ENCODE measurements around the gene GPC5.
"Not testable (repeated sequence)": the region's sequence is repeated elsewhere in the genome, so short reads cannot be mapped to it uniquely, and the experiment has no call there.

The GPC5 gene

GRCh38 chr13:92259523-92259922, 861.1 kb downstream of the GPC5 start:
- Histone ChIP-seq H3K27me3 (ENCODE audit: control insufficient read depth, insufficient read depth, low read length) (no peaks in the 10 kb centered on the region), H3K27ac (ENCODE audit: low read length) (no peak overlapping the region), H3K36me3 (ENCODE audit: control insufficient read depth, low read depth, low read length) (no peaks in the 10 kb centered on the region), H3K4me1 (ENCODE audit: control insufficient read depth, low read depth, low read length) (no peaks in the 10 kb centered on the region), H3K9me3 (ENCODE audit: control insufficient read depth, low read depth, low read length) (no peaks in the 10 kb centered on the region), H3K9ac (ENCODE audit: low read length) (no peak overlapping the region), H3K4me3 (ENCODE audit: low read length) (no peak overlapping the region)

- Histone ChIP-seq H3K9me3 (ENCODE audit: control insufficient read depth, low read depth, low read length) (no peaks in the 10 kb centered on the region), H3K9ac (ENCODE audit: low read length) (no peak overlapping the region), H3K4me3 (ENCODE audit: low read length) (no peak overlapping the region), H3K27ac (ENCODE audit: low read length) (no peak overlapping the region), H3K27me3 (ENCODE audit: control insufficient read depth, insufficient read depth, low read length) (no peaks in the 10 kb centered on the region), H3K4me1 (ENCODE audit: control insufficient read depth, low read depth, low read length) (no peaks in the 10 kb centered on the region), H3K36me3 (ENCODE audit: control insufficient read depth, low read depth, low read length) (no peaks in the 10 kb centered on the region)
These were observed 861.9 kb downstream of the GPC5 start for GRCh38 chr13:92260363-92260762.

GRCh38 chr13:92262100-92262788, 863.8 kb downstream of the GPC5 start:
- H3K36me3 ChIP-seq (ENCODE audit: control insufficient read depth, low read depth, low read length), result no peaks in the 10 kb centered on the region
- H3K9me3 ChIP-seq (ENCODE audit: control insufficient read depth, low read depth, low read length), result no peaks in the 10 kb centered on the region
- H3K9ac ChIP-seq (ENCODE audit: low read length), result no peak overlapping the region
- no peak overlapping the region for H3K4me3 ChIP-seq (ENCODE audit: low read length)
- no peaks in the 10 kb centered on the region for H3K27me3 ChIP-seq (ENCODE audit: control insufficient read depth, insufficient read depth, low read length)
- H3K27ac ChIP-seq (ENCODE audit: low read length), result no peak overlapping the region
- no peaks in the 10 kb centered on the region for H3K4me1 ChIP-seq (ENCODE audit: control insufficient read depth, low read depth, low read length)

- no peak overlapping the region for H3K9ac ChIP-seq (ENCODE audit: low read length)
- no peaks in the 10 kb centered on the region for H3K9me3 ChIP-seq (ENCODE audit: control insufficient read depth, low read depth, low read length)
- no peaks in the 10 kb centered on the region for H3K27me3 ChIP-seq (ENCODE audit: control insufficient read depth, insufficient read depth, low read length)
- H3K4me3 ChIP-seq (ENCODE audit: low read length), result no peak overlapping the region
- no peaks in the 10 kb centered on the region for H3K4me1 ChIP-seq (ENCODE audit: control insufficient read depth, low read depth, low read length)
- no peak overlapping the region for H3K27ac ChIP-seq (ENCODE audit: low read length)
- no peaks in the 10 kb centered on the region for H3K36me3 ChIP-seq (ENCODE audit: control insufficient read depth, low read depth, low read length)
These were observed 867.0 kb downstream of the GPC5 start for GRCh38 chr13:92265408-92265807.

GRCh38 chr13:92270990-92271389, 872.6 kb downstream of the GPC5 start:
- Histone ChIP-seq H3K27me3 (ENCODE audit: control insufficient read depth, insufficient read depth, low read length) (no peaks in the 10 kb centered on the region), H3K9me3 (ENCODE audit: control insufficient read depth, low read depth, low read length) (no peaks in the 10 kb centered on the region), H3K4me1 (ENCODE audit: control insufficient read depth, low read depth, low read length) (no peaks in the 10 kb centered on the region), H3K27ac (ENCODE audit: low read length) (no peak overlapping the region), H3K4me3 (ENCODE audit: low read length) (no peak overlapping the region), H3K9ac (ENCODE audit: low read length) (no peak overlapping the region), H3K36me3 (ENCODE audit: control insufficient read depth, low read depth, low read length) (no peaks in the 10 kb centered on the region)

- H3K27ac ChIP-seq (ENCODE audit: low read length), result no peak overlapping the region
- H3K9ac ChIP-seq (ENCODE audit: low read length), result no peak overlapping the region
- H3K9me3 ChIP-seq (ENCODE audit: control insufficient read depth, low read depth, low read length), result no peaks in the 10 kb centered on the region
- no peaks in the 10 kb centered on the region for H3K4me1 ChIP-seq (ENCODE audit: control insufficient read depth, low read depth, low read length)
- H3K27me3 ChIP-seq (ENCODE audit: control insufficient read depth, insufficient read depth, low read length), result no peaks in the 10 kb centered on the region
- no peaks in the 10 kb centered on the region for H3K36me3 ChIP-seq (ENCODE audit: control insufficient read depth, low read depth, low read length)
- no peak overlapping the region for H3K4me3 ChIP-seq (ENCODE audit: low read length)
These were observed 873.8 kb downstream of the GPC5 start for GRCh38 chr13:92272177-92272576.

- not testable (repeated sequence) for H3K27ac ChIP-seq (ENCODE audit: low read length); H3K4me1 ChIP-seq (ENCODE audit: control insufficient read depth, low read depth, low read length); H3K4me3 ChIP-seq (ENCODE audit: low read length); H3K27me3 ChIP-seq (ENCODE audit: control insufficient read depth, insufficient read depth, low read length); H3K36me3 ChIP-seq (ENCODE audit: control insufficient read depth, low read depth, low read length); H3K9ac ChIP-seq (ENCODE audit: low read length); H3K9me3 ChIP-seq (ENCODE audit: control insufficient read depth, low read depth, low read length)
These were observed 882.6 kb downstream of the GPC5 start for GRCh38 chr13:92280986-92281385.

- not testable (repeated sequence) for H3K4me1 ChIP-seq (ENCODE audit: control insufficient read depth, low read depth, low read length); H3K4me3 ChIP-seq (ENCODE audit: low read length); H3K36me3 ChIP-seq (ENCODE audit: control insufficient read depth, low read depth, low read length); H3K9ac ChIP-seq (ENCODE audit: low read length); H3K27me3 ChIP-seq (ENCODE audit: control insufficient read depth, insufficient read depth, low read length); H3K9me3 ChIP-seq (ENCODE audit: control insufficient read depth, low read depth, low read length); H3K27ac ChIP-seq (ENCODE audit: low read length)
These were observed 892.4 kb downstream of the GPC5 start for GRCh38 chr13:92290718-92291307.

- not testable (repeated sequence) for H3K4me1 ChIP-seq (ENCODE audit: control insufficient read depth, low read depth, low read length); H3K9me3 ChIP-seq (ENCODE audit: control insufficient read depth, low read depth, low read length); H3K27ac ChIP-seq (ENCODE audit: low read length); H3K27me3 ChIP-seq (ENCODE audit: control insufficient read depth, insufficient read depth, low read length); H3K4me3 ChIP-seq (ENCODE audit: low read length); H3K9ac ChIP-seq (ENCODE audit: low read length); H3K36me3 ChIP-seq (ENCODE audit: control insufficient read depth, low read depth, low read length)
These were observed 896.1 kb downstream of the GPC5 start for GRCh38 chr13:92294533-92294932.

- not testable (repeated sequence) for H3K27ac ChIP-seq (ENCODE audit: low read length); H3K27me3 ChIP-seq (ENCODE audit: control insufficient read depth, insufficient read depth, low read length); H3K36me3 ChIP-seq (ENCODE audit: control insufficient read depth, low read depth, low read length); H3K9me3 ChIP-seq (ENCODE audit: control insufficient read depth, low read depth, low read length); H3K4me1 ChIP-seq (ENCODE audit: control insufficient read depth, low read depth, low read length); H3K9ac ChIP-seq (ENCODE audit: low read length); H3K4me3 ChIP-seq (ENCODE audit: low read length)
These were observed 897.8 kb downstream of the GPC5 start for GRCh38 chr13:92296154-92296671.

GRCh38 chr13:92297971-92298942, 899.8 kb downstream of the GPC5 start:
- Histone ChIP-seq H3K4me1 (ENCODE audit: control insufficient read depth, low read depth, low read length) (peaks cover 8% of the 10 kb centered on the region), H3K4me3 (ENCODE audit: low read length) (no peak overlapping the region), H3K9me3 (ENCODE audit: control insufficient read depth, low read depth, low read length) (no peaks in the 10 kb centered on the region), H3K27me3 (ENCODE audit: control insufficient read depth, insufficient read depth, low read length) (no peaks in the 10 kb centered on the region), H3K9ac (ENCODE audit: low read length) (no peak overlapping the region), H3K36me3 (ENCODE audit: control insufficient read depth, low read depth, low read length) (no peaks in the 10 kb centered on the region), H3K27ac (ENCODE audit: low read length) (no peak overlapping the region)

All from iPS-18a (cell line).